NCI-H748 treated with DMSO at 0.1 percent for 48 hours (cell line): ENCODE data around the gene ADA.
"Not testable (repeated sequence)": the region's sequence is repeated elsewhere in the genome, so short reads cannot be mapped to it uniquely, and the experiment has no call there.

Experiments
- DNase-seq: peaks from one replicate; lab custom pipeline; 2025; lab: John Stamatoyannopoulos, UW

Gene ADA

DNA sequence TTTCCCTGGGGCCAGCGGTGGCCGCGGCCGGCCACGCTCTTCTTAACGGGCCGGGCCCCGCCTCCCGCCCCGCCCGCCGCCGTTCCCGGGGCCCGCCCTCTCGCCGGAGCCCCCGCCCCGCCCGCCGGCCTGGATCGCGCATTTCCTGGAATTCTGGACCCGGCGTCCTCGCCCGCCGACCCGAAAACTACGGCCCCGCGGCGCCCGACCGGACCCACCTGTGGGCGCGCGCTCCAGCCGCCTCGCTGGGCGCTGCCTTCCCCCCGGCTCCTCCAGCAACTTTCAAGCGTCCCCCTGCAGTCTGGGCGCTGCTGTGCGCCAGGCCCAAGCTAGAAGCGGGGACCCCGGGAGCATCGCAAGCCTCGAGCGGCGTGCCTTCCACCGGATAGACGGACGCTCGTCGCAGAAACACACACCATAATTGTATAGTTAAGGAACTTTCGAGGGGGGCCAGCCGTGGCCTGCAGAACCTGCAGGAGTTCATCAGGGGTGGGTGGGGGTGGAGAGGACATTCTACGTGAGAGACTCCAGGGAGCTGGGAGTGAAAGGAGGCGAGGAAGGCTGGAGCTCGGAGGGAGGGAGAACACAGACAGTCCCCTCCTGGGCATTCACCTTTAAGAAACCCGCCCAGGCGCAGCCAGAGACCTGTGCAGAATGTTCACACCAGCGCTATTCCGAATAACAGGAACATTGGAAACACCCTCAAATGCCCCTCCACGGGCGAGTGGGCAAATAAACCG, at the start of gene ADA:
ADA (minus strand) TSS at position 16 of the 740 bp plus-strand sequence. CDS start 92 bp downstream, outside the sequence.
- DNase-seq: peak; percentile 17

DNA sequence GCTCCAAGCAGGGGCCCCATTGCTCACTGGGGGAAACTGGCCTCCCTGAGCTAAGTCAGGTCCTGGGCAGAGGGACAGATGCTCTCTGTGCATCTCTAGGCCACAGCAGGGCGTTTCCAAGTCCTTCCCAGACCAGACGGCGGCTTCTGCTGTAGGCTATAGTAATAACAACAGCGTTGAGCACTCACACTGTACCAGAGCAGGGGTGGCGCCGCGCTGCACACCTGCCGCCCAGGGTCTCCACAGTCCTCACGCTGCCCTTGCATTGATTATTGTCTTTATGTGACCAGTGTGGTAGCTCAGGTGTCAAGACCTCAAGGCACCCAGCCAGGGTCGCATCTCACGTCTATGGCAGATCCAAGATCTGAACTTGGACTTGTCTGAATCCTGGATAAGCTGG, 48.8 kb upstream of the ADA start:
- DNase-seq: no peak

DNA sequence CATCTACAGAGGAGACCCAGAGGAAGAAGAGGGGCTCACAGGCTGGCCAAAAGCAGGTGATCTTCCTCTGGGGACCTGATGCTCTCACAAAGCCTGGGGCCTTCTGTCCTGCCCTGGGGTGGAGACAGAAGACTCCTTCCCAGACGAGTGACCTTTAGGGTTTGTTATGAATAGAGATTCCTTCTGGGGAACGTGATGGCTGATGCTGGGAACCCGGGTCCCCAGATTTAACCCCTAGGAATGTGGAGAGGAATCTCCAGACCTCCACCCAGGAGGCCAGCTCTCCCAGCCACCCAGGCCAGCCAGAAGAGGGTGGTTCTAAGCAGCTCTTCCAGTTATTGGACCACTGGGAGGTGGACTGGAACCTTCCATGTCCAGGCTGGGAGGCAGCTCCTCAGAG, 46.9 kb upstream of the ADA start:
- DNase-seq: no peak

DNA sequence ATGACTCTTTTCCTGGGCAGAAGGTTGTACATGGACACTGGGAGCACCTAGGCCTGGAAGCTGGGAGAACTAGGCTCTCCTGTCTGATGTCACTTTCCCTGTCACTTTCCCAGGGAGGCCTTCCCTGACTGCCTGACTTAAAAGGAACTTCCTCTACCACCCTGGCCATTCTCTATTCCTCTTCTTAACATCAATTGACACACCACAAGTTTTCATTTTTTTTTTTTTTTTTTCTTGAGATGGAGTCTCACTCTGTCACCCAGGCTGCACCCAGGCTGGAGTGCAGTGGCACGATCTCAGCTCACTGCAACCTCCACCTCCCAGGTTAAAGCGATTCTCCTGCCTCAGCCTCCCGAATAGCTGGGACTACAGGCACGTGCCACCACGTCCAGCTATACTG, 45.5 kb upstream of the ADA start:
- DNase-seq: not testable (repeated sequence)

DNA sequence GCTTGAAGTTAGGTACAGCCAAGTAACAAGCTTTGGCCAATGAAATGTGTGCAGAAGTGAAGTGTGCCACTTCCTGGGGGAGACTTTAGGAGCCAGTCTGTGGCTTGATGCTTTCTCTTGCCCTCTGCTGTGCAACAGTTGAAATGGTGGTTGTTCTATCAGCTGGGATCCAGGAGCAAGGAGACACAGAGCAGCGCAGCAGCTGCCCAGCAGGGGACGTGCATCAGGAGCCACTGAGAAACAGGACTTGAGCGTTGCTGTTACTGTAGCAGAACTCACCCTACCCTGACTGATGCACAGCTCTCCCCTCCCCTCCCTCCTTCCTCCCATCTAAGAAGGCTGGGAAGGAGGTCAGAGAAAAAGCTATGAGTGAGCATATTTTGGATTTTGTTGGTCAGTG, 44.8 kb upstream of the ADA start:
- no peak for DNase-seq

DNA sequence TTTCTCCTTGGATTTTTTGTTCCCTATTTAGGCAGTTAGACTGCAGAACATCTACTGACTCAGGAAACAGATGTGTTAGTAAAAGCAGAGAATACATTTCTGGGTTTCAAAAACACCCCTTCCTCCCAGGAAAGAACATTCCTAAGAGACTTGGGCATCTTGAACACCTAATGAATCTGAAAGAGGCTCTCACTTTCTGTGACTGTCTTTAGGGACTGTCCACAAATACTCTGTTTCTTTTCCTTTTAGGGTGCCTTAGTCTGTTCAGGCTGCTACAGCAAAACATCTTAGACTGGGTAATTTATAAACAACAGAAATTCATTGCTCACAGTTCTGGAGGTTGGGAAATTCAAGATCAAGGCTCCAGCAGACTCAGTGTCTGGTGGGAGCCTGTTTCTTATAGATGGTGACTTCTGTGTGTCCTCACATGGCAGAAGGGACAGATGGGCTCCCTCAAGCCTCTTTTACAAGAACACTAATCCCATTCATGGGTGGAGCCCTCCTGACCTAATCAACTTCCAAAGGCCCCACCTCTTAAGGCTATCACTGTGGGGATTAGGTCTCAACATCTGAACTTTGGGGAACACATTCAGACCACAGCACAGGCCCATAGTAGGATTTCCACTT, 44.3 kb upstream of the ADA start:
- no peak for DNase-seq

DNA sequence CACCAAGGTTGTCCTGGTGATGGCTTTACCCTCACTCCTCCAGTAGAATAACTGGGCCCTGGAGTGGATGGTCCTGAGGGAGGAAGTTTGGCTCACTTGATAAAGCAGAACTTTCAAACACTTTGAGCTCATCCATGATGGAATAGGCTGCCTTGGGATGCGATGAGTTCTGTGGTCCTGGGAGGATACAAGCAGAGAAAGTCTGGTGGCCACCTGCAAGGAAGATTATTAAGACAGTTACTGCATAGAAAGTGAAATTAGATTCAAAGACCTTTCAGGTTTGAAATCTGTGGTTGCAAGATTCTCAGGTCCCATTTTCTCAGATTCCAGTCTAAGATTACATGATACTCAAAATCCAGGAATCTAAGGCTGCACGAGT, 43.8 kb upstream of the ADA start:
- DNase-seq: no peak

DNA sequence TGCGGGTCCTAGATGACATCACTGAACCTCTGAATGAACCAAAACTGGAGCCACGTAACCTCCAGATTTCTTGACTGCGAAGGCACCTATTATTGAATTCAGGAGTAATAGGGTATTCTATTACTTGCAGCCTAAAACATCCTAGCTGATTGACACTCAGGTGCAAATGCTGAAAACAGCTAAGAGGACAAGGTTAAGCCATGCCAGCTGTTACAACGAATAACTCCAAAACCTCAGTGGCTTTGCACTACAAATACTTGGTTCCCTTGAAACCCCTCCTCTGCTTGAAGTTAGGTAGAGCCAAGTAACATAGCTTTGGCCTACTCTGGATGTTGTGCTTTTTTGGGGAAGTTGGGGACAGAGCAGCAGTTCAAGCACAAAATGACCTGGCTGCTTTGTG, 42.7 kb upstream of the ADA start:
- no peak for DNase-seq

DNA sequence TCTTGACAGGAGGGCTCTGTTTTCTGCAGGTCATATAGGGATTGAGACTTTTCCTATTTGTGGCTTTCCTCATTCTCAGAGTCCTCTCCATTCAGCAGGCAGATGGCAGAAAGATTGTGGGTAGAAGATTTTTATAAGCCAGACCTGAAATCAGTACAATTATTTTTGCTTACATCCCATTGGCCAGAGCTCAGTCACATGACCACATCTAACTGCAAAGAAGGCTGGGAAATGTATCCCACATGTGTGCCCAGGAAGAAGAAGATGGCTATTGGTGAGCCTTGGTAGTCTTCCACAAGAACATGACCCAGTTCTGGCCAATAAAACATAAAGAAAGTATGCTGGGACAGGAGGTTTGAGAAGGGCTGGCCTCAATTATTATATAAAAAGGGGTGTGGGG, 42.1 kb upstream of the ADA start:
- no peak for DNase-seq

DNA sequence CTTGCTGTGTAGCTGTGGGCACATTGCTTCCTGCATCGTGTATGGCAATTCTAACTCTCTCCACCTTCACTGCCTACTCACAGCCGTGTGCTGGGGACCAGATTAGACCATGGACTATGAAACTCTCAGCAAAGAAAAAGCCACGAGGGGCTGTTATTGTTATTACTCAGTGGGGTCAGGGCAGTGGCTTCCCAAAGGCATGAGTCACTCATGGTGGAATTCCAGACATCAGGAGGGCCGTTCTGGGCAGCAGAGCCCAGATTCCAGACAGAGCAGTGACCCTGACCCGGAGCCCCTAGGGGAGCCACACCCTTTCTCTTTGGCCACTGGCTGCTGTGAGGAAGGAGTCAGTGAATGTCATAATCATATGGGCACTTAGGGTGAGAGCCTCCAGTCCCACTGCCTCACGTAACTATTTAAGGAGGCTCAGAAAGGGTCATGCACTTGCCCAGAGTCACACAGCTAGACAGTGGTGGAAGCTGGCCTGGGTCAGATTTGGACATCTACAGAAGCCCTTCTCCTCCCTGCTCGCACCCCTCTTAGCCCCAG, 41.5 kb upstream of the ADA start:
- DNase-seq: no peak

DNA sequence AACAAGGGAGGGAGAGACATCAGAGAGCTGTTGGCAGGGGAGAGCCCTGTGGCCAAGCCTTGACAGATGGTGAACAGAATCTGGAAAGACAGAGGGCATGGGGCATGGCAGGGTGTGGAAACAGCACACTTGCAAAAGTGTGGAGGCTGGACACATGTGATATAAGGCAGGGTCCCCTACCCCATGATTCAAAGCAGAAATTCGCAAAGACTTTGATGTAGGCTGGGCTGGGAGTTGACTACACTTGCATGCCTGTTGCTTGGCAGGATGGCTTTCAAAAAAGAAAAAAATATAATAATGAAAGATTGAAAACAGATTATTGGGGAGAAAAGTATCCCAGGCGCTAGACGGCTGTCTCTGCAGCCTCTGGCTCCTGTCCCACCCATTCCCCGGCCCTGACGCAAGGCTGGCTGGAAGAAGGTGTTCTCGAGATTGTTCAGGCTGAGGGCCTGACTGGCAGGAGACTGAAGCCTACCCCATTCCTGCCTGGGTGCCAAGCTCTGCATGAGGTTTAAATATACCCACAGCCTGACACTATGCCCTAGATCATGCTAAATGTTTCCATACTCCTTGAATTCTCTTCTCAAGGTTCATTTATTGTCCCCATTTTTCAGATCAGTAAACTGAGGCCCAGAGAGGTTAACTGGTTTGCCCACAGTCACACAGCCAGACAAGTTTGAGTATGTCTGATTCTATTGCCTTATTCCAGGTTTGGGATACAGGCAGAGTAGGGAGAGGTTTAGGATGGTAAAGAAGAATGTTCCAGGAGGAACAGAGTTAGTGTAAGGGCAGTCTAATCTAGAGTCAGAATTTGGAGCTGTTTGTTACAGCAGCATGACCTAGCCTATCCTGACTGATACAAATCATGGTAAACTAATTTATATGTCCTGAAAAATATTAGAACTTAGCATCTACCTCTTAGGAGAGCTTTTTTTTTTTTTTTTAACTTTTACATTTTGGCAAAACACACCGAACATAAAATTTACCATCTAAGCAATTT, 40.2 kb upstream of the ADA start:
- no peak for DNase-seq

DNA sequence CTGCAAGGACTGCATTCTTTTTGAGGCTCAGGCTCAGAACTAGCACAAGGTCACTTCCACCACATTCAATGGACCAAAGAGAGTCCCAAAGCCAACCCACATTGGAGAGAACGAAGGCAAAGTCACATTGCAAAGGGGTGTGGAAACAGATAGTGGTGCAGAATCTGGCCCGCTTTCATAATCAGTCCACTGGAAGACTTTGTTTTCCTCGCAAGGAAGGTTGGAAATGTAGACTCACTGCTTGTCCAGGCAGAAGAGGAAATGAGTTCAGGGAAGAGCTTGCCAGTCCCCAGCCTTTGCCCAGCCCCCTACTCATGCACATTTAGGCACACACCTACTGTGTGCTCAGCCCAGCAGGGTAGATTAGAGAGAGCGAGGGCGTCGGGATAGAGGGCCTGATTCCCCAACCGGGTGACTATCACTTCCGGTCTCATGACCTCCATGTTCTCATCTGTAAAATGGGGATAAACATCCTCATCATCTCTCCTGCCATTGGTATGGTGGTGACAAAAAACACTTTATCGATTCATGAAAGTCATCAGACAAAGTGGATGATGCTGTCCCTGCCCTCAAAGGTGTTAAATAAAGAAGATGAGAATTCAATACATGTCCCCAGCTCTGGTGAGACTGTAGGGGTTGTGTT, 39.4 kb upstream of the ADA start:
- DNase-seq: no peak

DNA sequence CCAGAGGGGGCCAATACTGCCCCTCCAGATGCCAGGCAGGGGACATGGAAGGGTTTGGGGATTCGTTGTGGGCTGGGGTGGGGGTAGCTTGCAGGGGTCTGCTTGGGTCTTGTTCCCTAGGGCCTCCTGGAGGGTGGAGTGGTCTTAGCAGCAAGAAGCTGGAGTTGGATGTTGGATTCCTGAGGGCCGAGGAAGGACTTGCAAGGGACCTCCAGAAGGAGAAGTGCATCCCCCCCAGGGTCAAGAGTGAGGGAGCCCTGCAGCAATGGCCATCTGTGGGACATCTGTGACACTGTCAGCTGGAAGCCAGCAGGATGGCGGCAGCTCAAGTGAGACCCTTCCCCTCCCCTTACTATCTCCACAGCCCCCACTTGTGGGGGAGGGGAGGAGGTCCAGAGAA, 38.3 kb upstream of the ADA start:
- DNase-seq: no peak

DNA sequence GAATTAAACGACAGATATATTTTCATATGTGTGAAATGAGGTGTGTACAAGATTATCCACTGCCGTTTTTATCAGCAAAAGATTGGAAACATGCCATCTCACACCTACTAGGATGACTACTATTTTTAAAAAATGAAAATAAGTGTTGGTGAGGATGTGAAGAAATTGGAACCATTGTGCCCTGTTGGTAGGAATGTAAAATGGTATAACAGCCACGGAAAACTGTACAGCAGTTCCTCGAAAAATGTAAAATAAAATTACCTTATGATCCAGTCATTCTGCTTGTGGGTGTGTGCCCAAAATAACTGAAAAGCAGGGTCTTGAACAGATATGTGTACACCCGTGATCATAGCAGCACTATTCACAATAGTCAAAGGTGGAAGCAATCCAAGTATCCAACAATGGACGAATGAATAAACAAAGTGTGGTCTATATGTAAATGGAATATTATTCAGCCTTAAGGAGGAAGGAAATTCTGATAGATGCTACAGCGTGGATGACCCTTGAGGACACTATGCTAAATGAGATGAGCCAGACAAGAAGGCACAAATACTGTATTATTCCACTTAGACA, 36.6 kb upstream of the ADA start:
- DNase-seq: no peak

DNA sequence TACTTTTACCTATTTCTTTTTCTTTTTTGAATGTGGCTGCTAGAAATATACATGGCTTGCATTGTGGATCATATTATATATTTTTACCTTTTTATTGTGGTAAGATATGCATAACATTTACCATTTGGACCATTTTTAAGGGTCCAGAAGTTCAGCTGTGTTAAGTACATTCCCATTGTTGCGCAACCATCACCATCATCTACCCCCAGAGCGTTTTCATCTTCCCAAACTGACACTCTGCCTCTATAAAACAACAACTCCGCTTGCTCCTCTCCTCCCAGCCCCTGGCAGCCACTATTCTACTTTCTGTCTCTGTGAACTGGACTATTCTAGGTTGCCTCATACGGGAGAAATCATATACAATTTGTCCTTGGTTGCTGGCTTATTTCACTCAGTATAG, 35.4 kb upstream of the ADA start:
- no peak for DNase-seq

DNA sequence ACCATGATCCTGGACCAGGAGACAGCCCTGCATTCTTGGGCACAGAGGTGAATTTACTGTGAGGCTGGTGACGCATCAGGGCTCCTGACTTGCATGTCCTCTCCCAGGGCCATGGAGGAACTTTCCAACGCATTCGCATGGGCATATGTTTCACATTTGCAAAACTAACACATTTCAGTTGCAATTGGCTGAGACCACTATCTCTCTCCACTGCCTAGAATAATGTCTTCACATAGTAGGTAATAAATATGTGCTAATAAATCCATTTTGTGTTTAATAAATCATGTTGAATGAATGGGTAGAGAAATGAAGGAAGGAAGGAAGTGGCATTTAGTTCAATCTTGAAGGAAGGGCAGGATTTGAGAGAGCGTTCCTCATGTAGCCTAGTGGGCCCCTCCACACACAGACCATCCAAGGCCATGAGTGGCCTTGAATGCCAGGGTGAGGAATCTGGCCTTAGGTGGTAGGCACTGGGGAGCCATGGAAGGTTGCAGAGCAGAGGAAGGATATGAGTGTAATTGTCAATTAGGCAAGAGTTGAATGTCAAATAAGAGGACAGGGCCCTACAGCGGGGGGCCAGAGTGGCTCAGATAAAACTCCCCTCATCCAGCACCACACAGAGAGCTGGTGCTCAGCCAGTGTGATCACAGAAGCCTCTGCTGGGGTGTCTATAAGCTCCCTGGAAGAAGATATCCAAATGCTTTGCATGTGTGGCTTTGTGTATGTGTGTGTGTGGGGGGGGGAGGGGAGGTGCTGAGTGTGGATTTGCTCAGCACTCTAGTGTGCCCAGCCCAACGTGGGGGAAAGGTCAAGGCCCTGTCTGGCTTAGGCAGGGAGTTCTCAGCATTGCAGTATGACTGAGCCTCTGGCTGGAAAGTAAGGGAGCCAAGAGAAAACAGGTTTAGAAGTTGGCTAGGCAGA, 32.8 kb upstream of the ADA start:
- DNase-seq: no peak

DNA sequence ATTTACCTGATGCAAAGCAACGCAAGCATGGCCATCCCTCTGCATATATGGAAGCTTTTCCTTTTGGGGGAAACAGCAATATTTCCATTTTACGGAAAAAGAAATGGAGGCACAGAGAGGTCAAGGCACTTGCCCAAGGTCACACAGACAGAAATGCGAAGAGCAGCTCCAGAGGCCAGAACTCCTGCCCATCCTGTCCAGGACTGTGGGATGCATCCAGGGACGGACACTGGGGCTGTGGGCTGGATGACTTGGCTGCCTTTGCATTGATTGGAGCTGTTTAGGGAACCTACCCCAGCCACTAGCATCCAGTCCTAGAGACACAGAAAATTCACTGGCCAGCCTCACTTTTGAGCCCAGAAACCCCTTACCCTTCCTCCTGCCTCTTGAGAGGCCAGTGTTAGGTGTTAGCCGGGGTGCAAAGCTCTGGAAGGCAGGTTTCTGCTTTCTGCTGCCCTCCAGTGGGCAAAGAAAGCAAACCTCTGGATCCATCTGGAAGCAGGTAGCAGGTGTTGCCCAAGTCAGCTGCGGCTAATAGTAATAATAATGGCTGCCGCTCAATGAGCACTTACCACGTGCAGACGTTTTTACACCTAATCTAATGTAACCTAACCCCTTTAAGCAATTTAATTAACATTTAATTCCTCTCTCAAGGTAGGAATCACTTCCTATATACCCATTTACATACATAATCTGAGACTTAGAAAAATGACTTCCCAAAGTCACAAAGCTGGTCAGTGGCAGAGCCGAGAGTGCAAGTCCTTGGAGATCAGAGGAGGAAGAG, 32.0 kb upstream of the ADA start:
- peak; percentile 28 for DNase-seq

DNA sequence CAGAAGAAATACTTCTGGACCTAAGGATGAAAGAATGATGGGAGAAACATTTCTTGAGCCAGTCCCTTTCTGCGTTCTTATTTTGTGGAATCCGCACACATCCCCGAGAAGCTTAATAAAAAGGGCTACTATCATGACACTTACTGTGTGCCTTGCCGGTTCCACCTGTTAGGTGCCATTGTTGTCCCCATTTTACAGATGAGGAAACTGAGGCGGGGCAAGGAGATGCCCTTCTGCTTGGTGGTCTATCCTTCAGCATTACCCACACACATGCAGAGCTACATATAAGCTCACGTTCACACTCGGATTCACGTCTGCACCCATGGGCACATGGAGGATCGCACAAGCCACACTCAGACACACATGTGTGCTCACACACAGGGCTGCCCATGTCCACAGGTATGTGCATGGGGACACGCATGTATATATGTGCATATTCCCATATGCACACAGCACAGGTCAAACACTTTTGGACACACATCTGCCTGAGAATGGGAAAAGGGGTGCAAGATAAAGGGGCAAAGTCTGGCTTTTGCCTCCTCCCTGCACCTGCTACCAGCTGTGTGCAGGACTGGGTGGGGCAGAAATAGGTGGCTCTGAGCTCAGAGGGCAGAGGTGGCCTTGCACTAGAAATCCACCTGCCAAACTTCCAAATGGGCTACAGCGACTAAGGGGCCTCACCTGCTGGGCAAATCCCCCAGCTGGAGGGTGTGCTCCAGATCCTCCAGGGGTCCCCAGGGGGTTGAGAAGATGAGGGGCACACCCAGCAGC, 30.5 kb upstream of the ADA start:
- DNase-seq: no peak
